DMS79 treated with DMSO at 0.1 percent for 48 hours (cell line): ENCODE data around the gene STAB1.
"Not testable (repeated sequence)": the region's sequence is repeated elsewhere in the genome, so short reads cannot be mapped to it uniquely, and the experiment has no call there.

Experiments used
- DNase-seq: peaks from one replicate; lab custom pipeline; 2025; lab: John Stamatoyannopoulos, UW

The STAB1 gene

DNA sequence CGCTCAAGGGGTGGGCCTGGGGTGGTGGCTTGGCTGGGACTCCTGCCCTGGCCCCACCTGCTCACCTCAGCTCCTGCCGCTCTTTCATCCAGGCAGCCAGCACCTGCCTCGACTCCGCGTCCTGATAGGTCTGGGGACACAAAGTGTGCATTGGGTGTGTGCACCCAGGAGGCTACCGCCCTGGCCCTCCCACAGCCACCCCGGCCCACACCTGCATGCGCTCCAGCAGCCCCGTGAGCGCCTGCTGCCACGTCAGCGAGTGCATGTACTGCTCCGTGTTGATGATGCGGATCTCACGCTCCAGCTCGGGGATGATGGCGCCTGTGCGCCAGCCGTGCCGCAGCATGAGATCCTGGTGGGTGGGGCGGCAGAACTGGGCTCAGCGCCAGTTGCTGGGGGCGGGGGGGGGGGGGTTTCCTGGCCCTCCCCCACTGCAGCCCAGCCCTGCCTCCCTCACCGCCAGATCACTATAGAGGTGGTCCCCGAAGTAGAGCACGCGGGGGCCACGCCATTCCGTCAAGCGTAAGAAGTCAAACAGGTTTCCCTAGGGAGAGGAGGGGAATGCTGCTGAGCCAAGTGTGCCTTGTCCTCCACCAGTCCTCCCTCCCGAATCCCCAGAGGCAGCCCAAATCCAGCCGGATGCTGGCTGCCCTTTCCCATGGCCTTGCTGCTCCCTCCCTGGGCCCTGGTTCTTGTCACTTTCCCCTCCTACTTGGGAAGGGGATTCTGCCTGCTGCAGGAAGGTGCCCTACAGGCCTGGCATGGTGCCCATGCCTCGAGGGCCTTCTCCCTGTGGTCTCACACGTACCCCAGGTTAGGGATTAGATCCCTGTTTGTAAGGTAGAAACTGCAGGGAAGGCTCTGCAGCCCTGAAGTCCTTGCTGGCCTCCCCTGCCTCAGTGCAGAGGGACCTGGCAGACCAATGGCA lies 29.9 kb downstream of the STAB1 start:
- peak; percentile 49 for DNase-seq

DNA sequence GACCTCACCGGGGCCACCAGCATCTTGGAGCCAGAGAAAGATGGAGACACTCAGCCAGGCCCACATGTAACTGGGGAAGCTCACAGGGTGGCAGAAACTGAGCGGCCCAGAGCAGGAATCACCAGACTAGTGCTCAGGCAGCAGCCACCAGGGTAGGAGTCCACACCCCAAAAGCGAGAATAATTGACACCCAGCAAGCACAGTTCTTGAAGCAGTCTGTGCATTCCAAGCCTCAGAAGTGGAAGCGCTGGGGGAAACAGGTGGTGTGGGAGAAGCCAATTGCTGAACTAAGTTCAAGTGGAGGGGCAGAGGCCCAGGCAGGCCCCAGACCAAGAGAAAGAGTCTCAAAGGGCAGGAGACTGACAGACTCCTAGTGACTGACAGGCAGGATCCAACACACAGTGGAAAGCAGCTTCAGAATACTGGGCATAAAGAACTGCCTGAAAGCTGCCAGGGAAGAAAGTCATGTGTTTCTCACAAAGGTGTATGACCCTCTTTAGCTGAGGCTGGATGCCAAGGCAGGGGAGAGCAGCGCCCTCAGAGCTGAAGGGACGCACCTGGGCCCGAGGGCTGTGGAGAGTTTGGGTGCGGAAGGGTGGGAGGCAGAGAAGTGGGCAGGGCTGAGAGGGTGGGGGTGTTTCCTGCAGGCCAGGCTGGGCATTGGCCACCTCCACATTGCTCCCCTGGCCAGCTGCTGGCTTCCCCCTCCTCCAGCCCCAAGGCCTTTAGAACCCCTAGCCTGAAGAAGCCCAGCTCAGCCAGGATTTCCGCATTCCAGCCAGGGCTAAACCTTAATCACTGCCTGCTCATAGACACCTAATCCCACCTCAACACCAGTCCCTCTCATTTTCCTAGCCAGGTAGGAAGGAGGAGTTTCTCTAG lies 30.8 kb downstream of the STAB1 start:
- peak; percentile 34 for DNase-seq

DNA sequence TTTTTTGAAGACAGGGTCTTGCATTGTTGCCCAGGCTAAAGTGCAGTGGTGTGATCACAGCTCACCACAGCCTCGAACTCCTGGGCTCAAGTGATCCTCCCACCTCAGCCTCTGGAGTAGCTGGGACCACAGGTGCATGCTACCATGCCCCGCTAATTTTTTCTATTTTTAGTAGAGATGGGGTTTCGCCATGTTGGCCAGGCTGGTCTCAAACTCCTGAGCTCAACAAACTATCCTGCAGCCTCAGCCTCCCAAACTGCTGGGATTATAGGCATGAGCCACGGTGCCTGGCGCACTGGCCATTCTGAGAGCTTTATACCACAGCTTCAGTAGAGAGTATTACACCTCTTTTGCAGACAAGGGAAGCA lies 31.5 kb downstream of the STAB1 start:
- DNase-seq = not testable (repeated sequence)

DNA sequence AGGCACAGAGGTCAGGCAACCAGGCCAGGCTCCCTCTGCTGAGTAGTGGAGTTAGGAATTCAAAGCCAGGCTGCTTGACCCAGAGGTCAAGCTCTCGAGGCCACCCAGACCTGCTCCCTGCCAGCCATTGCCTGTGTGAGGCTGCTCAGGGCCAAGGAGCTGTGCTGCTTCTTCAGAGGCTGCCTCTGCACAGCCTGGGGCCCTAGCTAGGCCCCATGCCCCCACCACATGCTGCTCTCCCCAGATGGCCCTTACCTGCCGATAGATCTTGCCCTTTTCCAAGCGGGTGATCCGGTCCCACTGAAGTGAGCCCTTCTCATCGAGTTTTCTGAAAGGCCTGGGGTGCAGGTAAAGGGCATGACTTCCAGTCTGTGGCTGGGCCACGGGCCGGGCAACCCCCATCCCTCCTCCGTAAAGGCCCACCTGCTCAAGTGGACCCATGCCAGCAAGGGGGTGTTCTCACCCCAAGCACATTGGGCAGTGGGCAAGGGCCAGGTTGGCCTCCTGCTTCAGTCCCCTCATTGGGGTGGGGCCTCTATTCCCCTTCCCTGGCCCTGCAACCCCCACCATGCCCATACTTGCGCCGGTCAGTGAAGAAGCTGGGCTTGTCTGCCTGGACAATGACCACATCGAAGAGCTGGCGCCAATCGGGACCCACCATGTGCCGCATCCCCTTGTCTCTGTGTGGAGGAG lies 32.0 kb downstream of the STAB1 start:
- DNase-seq = no peak

DNA sequence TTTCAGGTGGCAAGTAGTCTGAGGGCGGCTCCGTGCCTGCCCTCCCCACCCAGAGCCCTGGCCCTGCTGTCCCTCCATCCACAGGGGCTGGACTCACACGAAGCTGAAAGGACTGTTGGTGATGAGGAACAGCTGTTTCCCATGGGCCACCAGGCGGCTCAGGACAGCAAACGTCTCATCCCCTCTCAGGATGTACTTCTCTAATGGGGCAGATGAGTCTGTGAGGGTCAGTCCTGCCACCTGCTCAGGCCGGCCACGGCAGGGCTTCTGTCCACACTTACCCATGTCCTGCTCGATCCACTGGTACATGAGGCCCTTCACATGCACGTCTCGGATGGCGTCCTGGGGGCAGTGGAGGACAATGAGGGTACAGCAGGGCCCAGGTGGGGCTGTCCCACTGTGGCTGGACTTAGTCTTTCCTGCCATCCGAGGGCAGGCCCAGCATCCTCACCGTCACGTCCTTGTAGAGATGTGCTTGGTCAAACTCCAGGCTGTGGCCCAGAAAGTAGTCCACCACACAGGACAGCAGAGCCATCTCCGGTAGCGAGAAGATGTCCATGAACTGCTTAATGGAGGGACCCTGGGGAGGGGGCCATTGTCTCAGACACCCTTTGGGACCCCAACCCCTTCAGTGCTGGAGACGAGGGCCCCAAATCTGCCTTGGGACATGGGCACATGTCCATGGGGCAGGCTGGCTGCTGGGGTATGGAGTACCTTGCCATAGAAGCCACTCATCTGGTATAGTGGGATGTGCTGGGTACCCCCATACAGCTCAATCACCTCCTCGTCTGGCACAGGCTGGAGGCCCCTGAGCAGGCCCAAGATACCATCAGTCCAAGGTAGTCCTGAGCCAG lies 32.8 kb downstream of the STAB1 start:
- no peak for DNase-seq

DNA sequence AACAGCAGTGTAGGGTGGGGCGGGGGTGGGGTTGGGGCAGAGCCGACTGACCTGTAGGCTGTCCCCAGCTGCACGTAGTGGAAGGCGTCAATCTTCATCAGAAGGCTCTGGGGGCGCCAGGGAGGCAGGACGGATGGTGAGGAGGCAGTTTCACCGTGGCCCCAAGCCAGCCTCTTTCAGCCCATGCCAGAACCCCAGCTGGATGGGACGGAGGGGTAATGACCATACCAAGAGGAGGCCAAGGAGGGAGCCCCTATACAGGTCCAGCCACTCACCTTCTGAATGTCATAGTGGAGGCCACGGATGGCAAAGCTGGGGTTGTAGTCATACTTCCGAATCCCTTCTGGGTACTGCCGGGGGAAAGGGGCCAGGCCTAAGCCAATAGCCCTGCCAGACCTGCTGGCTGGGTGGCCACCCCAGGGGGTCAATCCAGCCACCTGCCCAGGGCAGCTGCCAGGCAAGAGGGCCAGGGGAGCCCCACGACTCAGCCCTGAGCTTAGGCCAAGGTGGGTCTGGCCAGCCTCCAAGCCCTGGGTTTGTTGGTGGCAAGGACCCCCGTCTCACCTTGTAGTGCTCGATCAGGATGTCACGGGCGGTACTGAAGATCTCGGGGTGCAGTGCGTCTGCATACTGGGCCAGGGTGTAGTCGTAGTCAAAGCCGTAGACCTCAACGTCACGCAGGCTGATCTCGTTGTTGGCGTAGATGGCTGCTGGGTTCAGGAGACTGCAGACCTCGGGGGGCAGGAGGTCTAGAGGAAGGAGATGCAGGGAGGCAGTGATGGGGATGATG lies 33.6 kb downstream of the STAB1 start:
- DNase-seq = no peak

DNA sequence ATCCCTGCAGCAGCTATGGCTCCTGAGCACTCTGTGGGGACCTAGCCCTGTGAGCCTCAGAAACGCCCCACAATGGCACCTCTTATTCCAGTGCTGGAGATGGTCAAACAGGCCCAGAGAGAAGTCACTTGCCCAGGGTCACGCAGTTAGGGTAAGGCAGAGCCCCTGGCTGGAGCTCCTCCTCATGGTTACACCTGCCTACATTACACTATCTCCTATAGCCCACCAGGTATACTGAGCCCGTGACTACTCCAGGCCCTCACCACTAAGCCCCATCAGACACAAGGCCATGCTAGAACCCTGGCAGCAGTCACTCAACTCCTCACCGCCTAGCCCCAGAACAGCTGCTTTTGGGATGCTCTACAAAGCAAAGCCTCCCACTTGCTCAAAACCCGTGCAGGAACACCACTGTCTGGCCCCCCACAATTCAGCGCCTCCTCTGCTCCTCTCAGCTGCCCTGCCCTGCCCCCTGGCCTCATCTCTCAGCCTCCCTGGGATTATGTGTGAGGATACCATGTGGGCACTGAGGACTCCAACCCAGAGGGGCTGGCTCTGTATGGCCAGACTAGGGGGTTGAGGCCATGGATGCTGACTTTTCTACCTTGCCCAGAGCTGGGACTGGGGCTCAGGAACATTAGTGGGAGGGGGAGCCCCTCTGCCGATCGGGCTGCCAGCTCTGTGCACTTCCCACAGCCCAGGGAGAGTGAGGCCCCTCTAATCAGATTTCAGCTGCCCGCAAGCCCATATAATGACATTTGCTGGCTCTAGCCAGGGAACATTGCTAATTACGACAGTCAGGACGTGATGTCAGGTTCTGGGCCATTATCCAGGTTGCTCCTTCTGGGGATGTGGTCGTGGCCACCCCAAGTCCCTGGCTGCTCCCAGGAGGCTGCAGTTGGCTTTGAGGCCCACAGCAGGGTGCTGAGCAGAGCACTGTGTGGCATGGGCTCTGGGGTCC lies 34.5 kb downstream of the STAB1 start:
- no peak for DNase-seq

DNA sequence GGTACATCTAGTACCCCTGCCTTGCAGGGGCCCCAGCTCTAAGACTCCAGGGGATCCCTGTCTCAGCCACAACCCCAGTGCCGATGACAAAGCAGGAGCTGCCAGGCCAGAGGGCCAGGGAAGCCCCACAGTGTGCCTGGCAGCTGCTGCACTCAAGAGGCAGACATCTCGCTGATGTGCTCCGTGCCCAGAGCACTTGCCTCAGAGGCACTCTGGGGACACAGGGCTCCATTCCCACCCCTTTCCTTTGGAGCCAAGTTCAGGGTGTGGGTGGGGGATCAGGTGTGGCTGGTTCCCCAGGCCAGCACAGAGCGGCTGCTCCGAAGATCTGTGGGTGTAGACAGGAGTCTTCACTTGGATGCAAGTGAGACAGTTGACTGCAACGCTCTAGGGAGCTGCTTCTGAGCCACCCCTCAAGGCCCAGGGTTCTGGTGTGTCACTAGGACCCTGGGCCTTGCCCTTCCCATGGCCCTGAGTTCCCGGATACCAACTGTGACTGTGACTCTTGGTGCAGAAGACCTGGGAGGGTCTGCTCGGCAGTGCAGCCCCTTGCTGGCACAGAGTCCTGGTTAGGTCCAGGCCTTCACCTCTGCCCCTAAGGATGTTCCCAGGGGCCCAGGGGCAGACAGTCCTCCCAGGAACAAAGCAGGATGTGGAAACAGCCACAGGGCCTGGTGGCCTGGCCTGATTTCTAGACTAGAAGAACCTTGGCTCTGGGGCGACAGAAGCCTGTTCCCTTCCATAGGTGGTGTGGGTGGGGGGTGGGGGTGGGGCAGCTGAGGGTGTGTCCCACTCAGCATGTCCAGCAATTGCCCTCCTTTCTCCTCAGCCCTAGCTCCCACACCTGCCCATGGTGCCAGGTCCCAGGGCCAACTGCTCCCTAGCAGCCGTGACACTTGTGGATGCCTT lies 36.0 kb downstream of the STAB1 start:
- no peak for DNase-seq

DNA sequence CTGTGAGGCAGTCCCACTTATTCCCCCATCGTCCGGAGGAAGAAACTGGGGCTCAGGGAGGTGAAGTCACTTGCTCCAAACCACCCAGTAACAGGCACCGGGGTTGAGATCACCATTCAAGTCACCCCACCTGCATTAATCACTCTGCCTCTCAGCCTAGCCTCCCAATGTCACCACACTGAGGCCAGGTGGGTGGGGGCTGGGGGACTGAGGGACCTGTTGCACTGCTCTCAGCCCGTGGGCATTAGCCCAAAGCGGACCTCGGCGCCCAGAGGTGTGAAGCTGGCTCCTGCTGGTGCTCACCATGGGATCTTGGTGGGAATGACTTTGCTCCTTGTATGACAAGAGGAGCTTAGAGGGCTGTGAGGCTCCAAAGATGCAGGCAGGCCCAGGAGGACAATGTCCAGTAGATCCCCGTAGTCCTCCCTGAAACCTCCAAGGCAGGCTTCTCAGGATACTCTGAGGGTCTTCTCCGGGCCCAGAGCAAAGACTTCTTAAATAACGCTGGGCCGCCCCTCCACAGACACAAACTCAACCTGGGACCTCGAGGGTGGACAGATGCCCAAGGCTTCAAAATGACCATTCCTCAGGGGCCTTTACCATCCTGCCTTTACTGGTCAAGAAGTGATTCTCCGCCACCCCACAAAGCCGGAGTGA lies 36.9 kb downstream of the STAB1 start:
- no peak for DNase-seq

DNA sequence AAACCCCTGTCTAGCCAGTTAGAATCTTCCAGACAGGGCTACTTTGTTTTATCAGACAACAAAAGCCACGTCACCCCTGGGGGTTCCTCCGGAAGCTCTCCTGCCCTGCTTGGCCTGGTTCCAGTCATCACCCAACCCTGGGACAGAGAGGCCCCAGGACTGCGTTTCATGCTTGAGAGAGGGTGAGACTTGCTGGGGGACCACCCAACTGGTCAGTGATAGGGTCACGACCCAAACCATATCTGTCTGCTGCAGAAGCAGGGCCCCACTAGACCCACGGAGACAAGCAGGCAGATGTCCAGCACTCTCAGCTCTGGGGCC lies 37.3 kb downstream of the STAB1 start:
- DNase-seq = no peak

DNA sequence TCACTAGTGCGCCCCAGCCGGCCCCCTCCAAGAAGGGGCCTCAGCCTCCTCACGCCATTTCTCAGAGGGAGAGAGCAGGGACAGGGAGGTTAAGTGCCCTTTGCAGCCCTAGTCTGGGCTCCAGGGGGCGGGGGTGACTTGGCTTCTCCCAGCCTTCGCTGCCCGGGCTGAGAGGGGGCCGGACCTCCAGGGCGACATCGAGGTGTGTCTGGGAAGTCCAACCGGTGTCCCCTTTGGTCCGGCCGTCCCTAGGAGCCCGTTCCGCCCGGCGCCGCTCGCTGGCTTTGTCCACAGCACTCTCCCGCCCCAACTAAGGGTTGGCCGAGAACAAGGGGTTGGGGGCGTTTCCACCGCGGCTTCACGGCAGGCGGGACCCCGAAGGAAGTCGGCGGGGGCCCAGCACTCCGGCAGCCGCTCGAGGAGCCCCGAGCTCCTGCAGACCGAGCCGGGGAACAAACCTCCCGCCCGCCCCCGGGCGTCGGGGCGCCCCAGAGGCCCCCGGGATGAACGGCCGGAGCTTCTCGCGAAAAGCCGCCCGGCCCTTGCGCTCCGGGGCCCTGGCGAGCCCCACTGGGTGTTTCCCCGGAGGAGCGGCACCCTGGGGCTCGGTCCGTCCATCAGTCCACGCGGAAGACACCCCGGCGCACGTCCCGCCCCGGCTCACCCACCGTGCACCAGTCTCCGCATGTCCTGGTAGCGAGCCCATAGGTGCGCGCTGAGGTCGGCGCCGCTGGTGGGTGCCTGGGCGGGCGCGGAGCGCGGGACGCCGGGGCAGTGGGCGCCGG lies 37.9 kb downstream of the STAB1 start:
- no peak for DNase-seq

DNA sequence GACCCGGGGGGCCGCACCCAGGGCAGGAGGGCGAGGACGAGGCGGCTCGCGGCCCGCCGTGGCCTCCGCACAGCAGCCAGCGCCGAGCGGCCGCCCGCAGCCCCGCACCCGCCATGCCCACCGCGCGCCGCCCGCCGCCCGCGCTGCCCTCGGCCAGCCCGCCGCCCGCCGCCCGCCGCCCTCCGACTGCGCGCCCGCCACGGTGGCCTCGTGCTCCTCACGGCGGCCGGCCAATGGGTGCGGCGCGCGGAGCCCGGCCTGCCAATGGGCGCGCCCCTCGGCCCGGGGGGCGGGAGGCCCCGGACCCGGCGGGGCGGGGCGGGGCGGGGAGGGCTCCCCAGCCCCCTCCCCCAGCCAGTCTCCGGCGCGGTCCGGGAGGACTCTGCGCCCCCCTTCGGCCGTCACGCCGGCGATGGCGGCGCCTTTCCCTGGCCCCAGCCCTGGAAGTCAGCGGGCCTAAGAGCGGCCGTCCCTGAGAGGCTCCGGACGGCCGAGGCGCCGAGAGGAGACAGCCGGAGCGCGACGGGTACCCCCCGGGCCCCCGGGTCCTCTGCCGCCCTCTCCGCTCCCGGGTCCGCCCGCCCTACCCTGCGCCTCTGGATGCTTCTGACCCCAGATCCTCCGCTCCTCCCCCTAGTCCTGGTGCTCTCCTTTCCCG lies 38.6 kb downstream of the STAB1 start, which contains the start of gene NT5DC2:
Gene NT5DC2, minus strand, starts transcription at position 235 of the 658 bp plus-strand sequence. Its CDS starts 120 bp downstream, at position 115.
- DNase-seq = peak; percentile 10

DNA sequence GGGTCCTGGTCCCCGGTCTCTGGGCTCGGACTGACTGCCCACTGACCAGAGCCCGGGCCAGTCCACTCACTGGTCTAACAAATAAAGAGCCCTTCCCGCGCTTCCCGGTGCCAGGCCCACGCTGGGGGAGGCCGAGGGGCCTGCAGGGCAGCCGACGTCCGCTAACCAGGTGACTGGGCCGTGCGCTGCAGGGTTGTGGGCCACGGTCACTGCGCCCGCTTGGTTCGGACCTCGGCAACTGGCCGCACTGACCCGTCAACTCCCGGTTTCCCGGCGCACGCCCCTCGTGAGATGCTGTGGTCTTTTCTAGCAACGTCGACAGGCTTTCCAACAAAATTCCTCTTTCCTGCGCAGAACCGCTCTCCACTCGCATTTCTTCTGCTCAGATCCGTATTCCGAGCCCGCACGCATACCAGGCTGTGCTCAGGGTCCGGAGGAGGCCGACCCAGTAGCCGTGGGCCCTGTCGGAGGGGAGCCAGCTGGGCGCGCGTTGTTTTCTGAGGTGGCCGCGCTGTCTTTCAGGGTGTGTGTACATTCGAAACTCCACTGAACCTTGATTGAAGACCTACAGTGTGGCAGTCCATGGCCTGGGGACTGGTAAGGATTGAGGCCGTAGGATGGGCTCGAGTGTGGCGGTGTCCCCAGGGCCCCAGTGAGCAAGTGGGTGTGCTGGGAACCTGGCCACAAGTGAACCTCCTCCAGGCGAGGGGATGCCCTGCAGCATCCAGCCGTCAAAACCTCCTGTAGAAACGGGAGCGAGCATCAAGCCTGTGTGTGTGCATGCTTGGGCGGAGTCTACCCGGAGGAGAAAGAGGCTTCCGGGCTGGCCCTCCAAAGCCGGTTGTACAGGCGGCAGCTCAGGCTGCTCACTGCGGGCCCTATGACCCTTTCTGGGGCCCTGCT lies 39.4 kb downstream of the STAB1 start:
- DNase-seq = peak; percentile 55

DNA sequence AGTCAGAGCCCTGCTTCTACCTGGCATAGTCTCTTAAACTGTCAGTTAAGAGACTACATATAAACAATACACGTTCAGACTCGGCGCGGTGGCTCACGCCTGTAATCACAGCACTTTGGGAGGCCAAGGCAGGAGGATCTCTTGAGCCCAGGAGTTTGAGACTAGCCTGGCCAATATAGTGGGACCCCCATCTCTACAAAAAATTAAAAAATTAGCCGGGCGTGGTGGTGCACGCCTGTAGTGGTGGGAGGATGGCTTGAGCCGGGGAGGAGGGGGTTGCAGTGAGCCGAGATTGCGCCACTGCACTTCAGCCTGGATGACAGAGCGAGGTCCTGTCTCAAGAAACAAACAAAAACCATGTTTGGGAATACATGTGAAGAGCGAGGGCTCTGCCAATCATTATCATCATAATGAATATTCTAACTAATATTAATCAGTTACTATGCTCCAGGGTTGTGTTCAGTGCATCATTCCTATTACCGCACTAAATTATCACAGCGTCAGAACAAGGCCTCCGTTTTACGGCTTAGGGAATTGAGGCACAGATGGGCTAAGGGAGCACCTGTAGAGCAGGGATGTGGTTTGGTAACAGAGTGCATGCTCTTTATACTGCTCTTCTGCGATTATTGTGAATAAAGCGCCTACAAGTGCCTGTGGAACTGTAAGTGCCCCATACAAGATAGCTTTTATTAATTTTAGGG lies 40.4 kb downstream of the STAB1 start:
- DNase-seq = no peak

DNA sequence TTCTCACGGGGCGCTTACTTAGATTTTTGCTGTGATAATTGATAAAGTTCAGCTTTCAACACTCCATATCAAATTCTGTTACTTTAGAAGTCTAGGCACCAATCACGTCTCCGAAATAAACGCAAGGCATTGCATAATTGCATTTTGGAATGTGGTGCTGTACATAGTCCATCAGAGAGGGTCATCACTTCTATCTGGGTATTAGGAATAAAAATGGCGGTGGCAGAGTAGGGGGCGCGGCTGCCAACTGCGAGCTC lies 40.9 kb downstream of the STAB1 start:
- no peak for DNase-seq
